Measurements from ENCODE around the gene DEPDC1.
"Not testable (repeated sequence)": the region's sequence is repeated elsewhere in the genome, so short reads cannot be mapped to it uniquely, and the experiment has no call there.

The DEPDC1 gene

GRCh38 chr1:68479501-68479900 lies 17.4 kb downstream of the DEPDC1 start:
- Histone ChIP-seq H3K27ac (ENCODE audit: low read depth, low read length) (no peak overlapping the region), H3K9me3 (ENCODE audit: control insufficient read depth in 1 of 2, low read length in 2 of 2) (no peaks in the 10 kb centered on the region), H3K4me3 (ENCODE audit: low read depth in 1 of 2, low read length in 2 of 2) (no peak overlapping the region), H3K36me3 (ENCODE audit: control insufficient read depth in 1 of 2, insufficient read depth in 2 of 2, low read length in 2 of 2) (peaks cover 0 to 3% of the 10 kb centered on the region in 2 donors), H3K9ac (ENCODE audit: low read depth in 1 of 2, low read length in 2 of 2) (no peak overlapping the region), H3K4me1 (ENCODE audit: control insufficient read depth in 1 of 2, insufficient read depth in 2 of 2, low read length in 2 of 2) (no peaks in the 10 kb centered on the region), H3K27me3 (ENCODE audit: control insufficient read depth in 1 of 2, insufficient read depth in 2 of 2, low read length in 2 of 2) (no peaks in the 10 kb centered on the region)

DNA sequence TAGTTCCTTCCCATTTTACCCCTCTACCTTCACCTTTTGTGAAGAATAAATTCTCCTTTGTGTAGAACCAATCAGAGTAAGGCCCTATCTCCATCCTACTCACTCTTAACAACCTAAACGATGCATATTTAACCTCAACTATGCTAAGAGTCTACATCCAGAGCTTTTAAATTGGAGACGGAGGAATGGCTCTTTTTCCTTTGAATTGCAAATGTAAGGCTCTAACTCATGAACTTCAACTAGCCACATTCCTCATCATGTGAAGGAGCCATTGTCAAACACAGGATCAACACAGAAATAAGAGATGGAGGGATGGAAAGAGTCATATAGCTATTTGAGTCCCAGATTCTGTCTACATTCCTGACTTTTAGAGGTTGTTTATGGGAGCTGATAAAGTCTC lies 18.2 kb downstream of the DEPDC1 start:
- Histone ChIP-seq H3K36me3 (ENCODE audit: control insufficient read depth in 1 of 2, insufficient read depth in 2 of 2, low read length in 2 of 2) (peaks cover 0 to 3% of the 10 kb centered on the region in 2 donors), H3K4me1 (ENCODE audit: control insufficient read depth in 1 of 2, insufficient read depth in 2 of 2, low read length in 2 of 2) (no peaks in the 10 kb centered on the region), H3K4me3 (ENCODE audit: low read depth in 1 of 2, low read length in 2 of 2) (no peak overlapping the region), H3K27ac (ENCODE audit: low read depth, low read length) (no peak overlapping the region), H3K27me3 (ENCODE audit: control insufficient read depth in 1 of 2, insufficient read depth in 2 of 2, low read length in 2 of 2) (no peaks in the 10 kb centered on the region), H3K9ac (ENCODE audit: low read depth in 1 of 2, low read length in 2 of 2) (no peak overlapping the region), H3K9me3 (ENCODE audit: control insufficient read depth in 1 of 2, low read length in 2 of 2) (no peaks in the 10 kb centered on the region)

GRCh38 chr1:68476626-68477025 lies 20.3 kb downstream of the DEPDC1 start:
- H3K9ac ChIP-seq (ENCODE audit: low read depth in 1 of 2, low read length in 2 of 2); H3K27ac ChIP-seq (ENCODE audit: low read depth, low read length); H3K4me3 ChIP-seq (ENCODE audit: low read depth in 1 of 2, low read length in 2 of 2); H3K27me3 ChIP-seq (ENCODE audit: control insufficient read depth in 1 of 2, insufficient read depth in 2 of 2, low read length in 2 of 2); H3K36me3 ChIP-seq (ENCODE audit: control insufficient read depth in 1 of 2, insufficient read depth in 2 of 2, low read length in 2 of 2); H3K9me3 ChIP-seq (ENCODE audit: control insufficient read depth in 1 of 2, low read length in 2 of 2); H3K4me1 ChIP-seq (ENCODE audit: control insufficient read depth in 1 of 2, insufficient read depth in 2 of 2, low read length in 2 of 2): not testable (repeated sequence)

- Histone ChIP-seq H3K9ac (ENCODE audit: low read depth in 1 of 2, low read length in 2 of 2) (no peak overlapping the region), H3K4me3 (ENCODE audit: low read depth in 1 of 2, low read length in 2 of 2) (no peak overlapping the region), H3K27ac (ENCODE audit: low read depth, low read length) (no peak overlapping the region), H3K36me3 (ENCODE audit: control insufficient read depth in 1 of 2, insufficient read depth in 2 of 2, low read length in 2 of 2) (no peaks in the 10 kb centered on the region), H3K4me1 (ENCODE audit: control insufficient read depth in 1 of 2, insufficient read depth in 2 of 2, low read length in 2 of 2) (no peaks in the 10 kb centered on the region), H3K27me3 (ENCODE audit: control insufficient read depth in 1 of 2, insufficient read depth in 2 of 2, low read length in 2 of 2) (no peaks in the 10 kb centered on the region), H3K9me3 (ENCODE audit: control insufficient read depth in 1 of 2, low read length in 2 of 2) (no peaks in the 10 kb centered on the region)
Measured at GRCh38 chr1:68473060-68473459, 23.8 kb downstream of the DEPDC1 start.

GRCh38 chr1:68470388-68470970 lies 26.4 kb downstream of the DEPDC1 start:
- H3K4me3 ChIP-seq (ENCODE audit: low read depth in 1 of 2, low read length in 2 of 2): no peak overlapping the region
- no peaks in the 10 kb centered on the region for H3K4me1 ChIP-seq (ENCODE audit: control insufficient read depth in 1 of 2, insufficient read depth in 2 of 2, low read length in 2 of 2)
- H3K9me3 ChIP-seq (ENCODE audit: control insufficient read depth in 1 of 2, low read length in 2 of 2): no peaks in the 10 kb centered on the region
- no peaks in the 10 kb centered on the region for H3K27me3 ChIP-seq (ENCODE audit: control insufficient read depth in 1 of 2, insufficient read depth in 2 of 2, low read length in 2 of 2)
- H3K9ac ChIP-seq (ENCODE audit: low read depth in 1 of 2, low read length in 2 of 2): no peak overlapping the region
- no peaks in the 10 kb centered on the region for H3K36me3 ChIP-seq (ENCODE audit: control insufficient read depth in 1 of 2, insufficient read depth in 2 of 2, low read length in 2 of 2)
- no peak overlapping the region for H3K27ac ChIP-seq (ENCODE audit: low read depth, low read length)

DNA sequence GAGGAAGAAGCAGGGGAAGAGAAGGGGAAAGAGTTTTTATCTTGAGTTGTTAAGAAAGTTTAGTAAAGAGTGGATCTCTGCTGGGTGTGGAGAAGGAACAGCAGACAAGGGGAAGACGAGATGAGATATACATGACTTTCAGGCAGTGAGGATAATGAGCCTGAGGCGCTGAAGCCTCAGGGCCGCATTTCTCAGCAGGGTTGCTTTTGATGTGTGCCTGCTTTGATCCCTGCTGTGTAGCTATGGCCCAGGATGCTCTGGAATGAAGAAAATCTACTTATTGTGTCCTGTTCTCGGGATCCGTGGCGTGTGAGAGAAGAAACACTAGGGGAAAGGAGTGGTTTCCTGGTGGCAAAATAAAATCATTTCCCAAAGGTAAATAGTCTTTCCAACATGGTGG lies 32.0 kb downstream of the DEPDC1 start:
- H3K27ac ChIP-seq (ENCODE audit: low read depth, low read length): no peak overlapping the region
- H3K27me3 ChIP-seq (ENCODE audit: control insufficient read depth in 1 of 2, insufficient read depth in 2 of 2, low read length in 2 of 2): no peaks in the 10 kb centered on the region
- no peaks in the 10 kb centered on the region for H3K36me3 ChIP-seq (ENCODE audit: control insufficient read depth in 1 of 2, insufficient read depth in 2 of 2, low read length in 2 of 2)
- H3K9ac ChIP-seq (ENCODE audit: low read depth in 1 of 2, low read length in 2 of 2): no peak overlapping the region
- no peaks in the 10 kb centered on the region for H3K4me1 ChIP-seq (ENCODE audit: control insufficient read depth in 1 of 2, insufficient read depth in 2 of 2, low read length in 2 of 2)
- no peaks in the 10 kb centered on the region for H3K9me3 ChIP-seq (ENCODE audit: control insufficient read depth in 1 of 2, low read length in 2 of 2)
- H3K4me3 ChIP-seq (ENCODE audit: low read depth in 1 of 2, low read length in 2 of 2): no peak overlapping the region

DNA sequence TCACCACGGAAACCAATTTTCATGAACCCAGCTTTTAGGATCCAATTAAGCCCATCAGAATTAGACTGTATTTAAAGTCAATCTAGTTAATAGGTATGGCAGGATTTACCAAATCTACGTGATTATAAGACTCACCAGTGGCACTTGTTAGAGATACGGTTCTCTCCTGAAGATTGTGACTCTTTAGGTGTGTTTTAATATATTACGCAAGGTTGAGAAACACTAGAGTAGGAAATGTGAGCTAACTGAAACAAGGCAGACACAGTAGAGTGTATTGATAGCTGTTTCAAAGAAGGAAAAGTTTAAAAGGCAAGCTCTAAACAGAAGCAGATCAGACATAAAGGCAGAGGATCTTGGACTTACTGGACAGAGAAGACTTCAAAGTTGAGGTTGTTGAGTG lies 35.9 kb downstream of the DEPDC1 start:
- Histone ChIP-seq H3K4me3 (ENCODE audit: low read depth in 1 of 2, low read length in 2 of 2) (no peak overlapping the region), H3K4me1 (ENCODE audit: control insufficient read depth in 1 of 2, insufficient read depth in 2 of 2, low read length in 2 of 2) (no peaks in the 10 kb centered on the region), H3K27ac (ENCODE audit: low read depth, low read length) (no peak overlapping the region), H3K36me3 (ENCODE audit: control insufficient read depth in 1 of 2, insufficient read depth in 2 of 2, low read length in 2 of 2) (no peaks in the 10 kb centered on the region), H3K9me3 (ENCODE audit: control insufficient read depth in 1 of 2, low read length in 2 of 2) (no peaks in the 10 kb centered on the region), H3K27me3 (ENCODE audit: control insufficient read depth in 1 of 2, insufficient read depth in 2 of 2, low read length in 2 of 2) (no peaks in the 10 kb centered on the region), H3K9ac (ENCODE audit: low read depth in 1 of 2, low read length in 2 of 2) (no peak overlapping the region)

DNA sequence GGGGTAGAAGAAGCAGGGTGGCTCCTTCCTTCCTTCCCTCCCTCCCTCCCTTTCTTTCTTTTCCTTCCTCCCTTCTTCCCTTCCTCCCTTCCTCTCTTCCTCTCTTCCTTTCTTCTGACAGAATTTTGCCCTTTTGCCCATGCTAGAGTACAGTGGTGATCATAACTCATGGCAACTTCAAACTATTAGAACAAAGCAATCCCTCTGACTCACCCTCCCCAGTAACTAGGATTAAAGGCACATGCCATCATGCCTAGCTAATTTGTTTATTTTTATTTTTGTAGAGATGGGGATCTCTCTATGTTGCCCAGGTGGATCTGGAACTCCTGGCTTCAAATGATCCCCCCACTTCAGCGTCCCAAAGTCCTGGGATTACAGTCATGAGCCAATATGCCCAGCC lies 37.1 kb downstream of the DEPDC1 start:
- H3K9me3 ChIP-seq (ENCODE audit: control insufficient read depth in 1 of 2, low read length in 2 of 2): no peaks in the 10 kb centered on the region
- H3K36me3 ChIP-seq (ENCODE audit: control insufficient read depth in 1 of 2, insufficient read depth in 2 of 2, low read length in 2 of 2): no peaks in the 10 kb centered on the region
- H3K9ac ChIP-seq (ENCODE audit: low read depth in 1 of 2, low read length in 2 of 2): no peak overlapping the region
- H3K4me1 ChIP-seq (ENCODE audit: control insufficient read depth in 1 of 2, insufficient read depth in 2 of 2, low read length in 2 of 2): no peaks in the 10 kb centered on the region
- H3K27me3 ChIP-seq (ENCODE audit: control insufficient read depth in 1 of 2, insufficient read depth in 2 of 2, low read length in 2 of 2): no peaks in the 10 kb centered on the region
- H3K27ac ChIP-seq (ENCODE audit: low read depth, low read length): no peak overlapping the region
- no peak overlapping the region for H3K4me3 ChIP-seq (ENCODE audit: low read depth in 1 of 2, low read length in 2 of 2)

- Histone ChIP-seq H3K4me1 (ENCODE audit: control insufficient read depth in 1 of 2, insufficient read depth in 2 of 2, low read length in 2 of 2) (no peaks in the 10 kb centered on the region), H3K9me3 (ENCODE audit: control insufficient read depth in 1 of 2, low read length in 2 of 2) (no peaks in the 10 kb centered on the region), H3K9ac (ENCODE audit: low read depth in 1 of 2, low read length in 2 of 2) (no peak overlapping the region), H3K27me3 (ENCODE audit: control insufficient read depth in 1 of 2, insufficient read depth in 2 of 2, low read length in 2 of 2) (no peaks in the 10 kb centered on the region), H3K36me3 (ENCODE audit: control insufficient read depth in 1 of 2, insufficient read depth in 2 of 2, low read length in 2 of 2) (no peaks in the 10 kb centered on the region), H3K27ac (ENCODE audit: low read depth, low read length) (no peak overlapping the region), H3K4me3 (ENCODE audit: low read depth in 1 of 2, low read length in 2 of 2) (no peak overlapping the region)
Measured at GRCh38 chr1:68459091-68459490, 37.8 kb downstream of the DEPDC1 start.

GRCh38 chr1:68456202-68456601 lies 40.7 kb downstream of the DEPDC1 start:
- H3K36me3 ChIP-seq (ENCODE audit: control insufficient read depth in 1 of 2, insufficient read depth in 2 of 2, low read length in 2 of 2): no peaks in the 10 kb centered on the region
- H3K27ac ChIP-seq (ENCODE audit: low read depth, low read length): no peak overlapping the region
- H3K9me3 ChIP-seq (ENCODE audit: control insufficient read depth in 1 of 2, low read length in 2 of 2): no peaks in the 10 kb centered on the region
- H3K4me3 ChIP-seq (ENCODE audit: low read depth in 1 of 2, low read length in 2 of 2): no peak overlapping the region
- H3K9ac ChIP-seq (ENCODE audit: low read depth in 1 of 2, low read length in 2 of 2): no peak overlapping the region
- no peaks in the 10 kb centered on the region for H3K27me3 ChIP-seq (ENCODE audit: control insufficient read depth in 1 of 2, insufficient read depth in 2 of 2, low read length in 2 of 2)
- H3K4me1 ChIP-seq (ENCODE audit: control insufficient read depth in 1 of 2, insufficient read depth in 2 of 2, low read length in 2 of 2): no peaks in the 10 kb centered on the region

- Histone ChIP-seq H3K9ac (ENCODE audit: low read depth in 1 of 2, low read length in 2 of 2) (no peak overlapping the region), H3K27ac (ENCODE audit: low read depth, low read length) (no peak overlapping the region), H3K27me3 (ENCODE audit: control insufficient read depth in 1 of 2, insufficient read depth in 2 of 2, low read length in 2 of 2) (no peaks in the 10 kb centered on the region), H3K9me3 (ENCODE audit: control insufficient read depth in 1 of 2, low read length in 2 of 2) (no peaks in the 10 kb centered on the region), H3K4me3 (ENCODE audit: low read depth in 1 of 2, low read length in 2 of 2) (no peak overlapping the region), H3K4me1 (ENCODE audit: control insufficient read depth in 1 of 2, insufficient read depth in 2 of 2, low read length in 2 of 2) (no peaks in the 10 kb centered on the region), H3K36me3 (ENCODE audit: control insufficient read depth in 1 of 2, insufficient read depth in 2 of 2, low read length in 2 of 2) (no peaks in the 10 kb centered on the region)
Measured at GRCh38 chr1:68454534-68454933, 42.3 kb downstream of the DEPDC1 start.

All from duodenal mucosa (tissue), 2 donors.